Left ventricle myocardium inferior (tissue), 1 donor: Measurements from ENCODE around the gene CENPL. TPM values are rescaled to one million over a fixed set of nuclear protein-coding genes. Genes with fewer than 3 reads are reported as not detected.
"Not testable (repeated sequence)": the region's sequence is repeated elsewhere in the genome, so short reads cannot be mapped to it uniquely, and the experiment has no call there.

Experiments used
- DNase-seq: peaks from one replicate; pipeline ENCODE4 v3.0.0-alpha.2; 2020
- H3K27ac ChIP-seq: fragments of 200-600 bp; replicated peaks from 2 replicates; pipeline ENCODE4 v1.8.0; 2021
- H3K27me3 ChIP-seq: fragments of 200-600 bp; 2 replicates; pipeline ENCODE4 v1.8.0; 2021; ENCODE audit warnings: low read depth
- H3K36me3 ChIP-seq: fragments of 200-600 bp; 2 replicates; pipeline ENCODE4 v1.8.0; 2021
- H3K4me1 ChIP-seq: fragments of 200-600 bp; 2 replicates; pipeline ENCODE4 v1.8.0; 2021
- H3K4me3 ChIP-seq: fragments of 200-600 bp; 2 replicates; pipeline ENCODE4 v1.8.0; 2021; ENCODE audit warnings: mild to moderate bottlenecking, moderate library complexity
- H3K9me3 ChIP-seq: fragments of 200-600 bp; replicated peaks from 2 replicates; pipeline ENCODE4 v1.8.0; 2021
- intact Hi-C: fragments of 100-400 bp; cut with micrococcal nuclease; formaldehyde crosslinking; loops from one replicate; pipeline ENCODE4 v1.11.0; 2022
- total RNA-seq: library from RNA; stranded (reverse); fragmentation: NEBNext Ultra II Directional; extraction: Animal tissue kit (Norgen Biotek cat#: 25700); gene quantifications from one replicate; pipeline ENCODE4 v1.2.1, GENCODE V29; 2021
- TF ChIP-seq, protein P1 (sequence below): fragments of 200-600 bp; IDR thresholded peaks from 2 replicates; pipeline ENCODE4 v1.8.0; 2021; ENCODE audit warnings: antibody characterized with exemption, mild to moderate bottlenecking, borderline replicate concordance
- donor health status: DM: no; HTN: yes; CAD: no; lungs with severe emphysema.

The CENPL gene
- total RNA-seq, 1 donor from 2014 or later: 4.2 TPM

DNA sequence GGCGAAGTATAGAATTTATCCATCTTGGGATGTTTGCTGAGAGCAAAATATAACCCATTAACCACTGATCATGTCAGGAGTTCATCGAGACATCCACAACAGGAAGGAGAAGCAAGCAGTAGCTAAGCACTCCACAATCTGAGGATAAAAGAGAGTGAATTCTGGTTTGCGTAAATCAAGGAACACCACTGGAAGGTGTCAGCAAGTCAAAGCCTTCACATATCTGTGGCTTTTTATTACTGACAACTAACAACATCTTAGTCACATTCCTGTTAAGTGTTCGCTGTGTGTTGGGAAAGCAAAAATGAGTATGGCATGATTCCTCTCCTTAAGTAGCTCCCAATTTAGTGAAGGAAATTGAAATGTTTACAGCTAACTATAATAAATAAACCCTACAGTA, 44.7 kb downstream of the CENPL start:
- TF ChIP-seq, protein P1, sequence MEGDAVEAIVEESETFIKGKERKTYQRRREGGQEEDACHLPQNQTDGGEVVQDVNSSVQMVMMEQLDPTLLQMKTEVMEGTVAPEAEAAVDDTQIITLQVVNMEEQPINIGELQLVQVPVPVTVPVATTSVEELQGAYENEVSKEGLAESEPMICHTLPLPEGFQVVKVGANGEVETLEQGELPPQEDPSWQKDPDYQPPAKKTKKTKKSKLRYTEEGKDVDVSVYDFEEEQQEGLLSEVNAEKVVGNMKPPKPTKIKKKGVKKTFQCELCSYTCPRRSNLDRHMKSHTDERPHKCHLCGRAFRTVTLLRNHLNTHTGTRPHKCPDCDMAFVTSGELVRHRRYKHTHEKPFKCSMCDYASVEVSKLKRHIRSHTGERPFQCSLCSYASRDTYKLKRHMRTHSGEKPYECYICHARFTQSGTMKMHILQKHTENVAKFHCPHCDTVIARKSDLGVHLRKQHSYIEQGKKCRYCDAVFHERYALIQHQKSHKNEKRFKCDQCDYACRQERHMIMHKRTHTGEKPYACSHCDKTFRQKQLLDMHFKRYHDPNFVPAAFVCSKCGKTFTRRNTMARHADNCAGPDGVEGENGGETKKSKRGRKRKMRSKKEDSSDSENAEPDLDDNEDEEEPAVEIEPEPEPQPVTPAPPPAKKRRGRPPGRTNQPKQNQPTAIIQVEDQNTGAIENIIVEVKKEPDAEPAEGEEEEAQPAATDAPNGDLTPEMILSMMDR: no peak
- Histone ChIP-seq H3K36me3 (peaks cover 92% of the 10 kb centered on the region), H3K27ac (no peak overlapping the region), H3K9me3 (peaks cover 12% of the 10 kb centered on the region), H3K27me3 (no peaks in the 10 kb centered on the region), H3K4me3 (no peak overlapping the region), H3K4me1 (no peaks in the 10 kb centered on the region)
- DNase-seq: no peak
- intact Hi-C loops: no loop called here

DNA sequence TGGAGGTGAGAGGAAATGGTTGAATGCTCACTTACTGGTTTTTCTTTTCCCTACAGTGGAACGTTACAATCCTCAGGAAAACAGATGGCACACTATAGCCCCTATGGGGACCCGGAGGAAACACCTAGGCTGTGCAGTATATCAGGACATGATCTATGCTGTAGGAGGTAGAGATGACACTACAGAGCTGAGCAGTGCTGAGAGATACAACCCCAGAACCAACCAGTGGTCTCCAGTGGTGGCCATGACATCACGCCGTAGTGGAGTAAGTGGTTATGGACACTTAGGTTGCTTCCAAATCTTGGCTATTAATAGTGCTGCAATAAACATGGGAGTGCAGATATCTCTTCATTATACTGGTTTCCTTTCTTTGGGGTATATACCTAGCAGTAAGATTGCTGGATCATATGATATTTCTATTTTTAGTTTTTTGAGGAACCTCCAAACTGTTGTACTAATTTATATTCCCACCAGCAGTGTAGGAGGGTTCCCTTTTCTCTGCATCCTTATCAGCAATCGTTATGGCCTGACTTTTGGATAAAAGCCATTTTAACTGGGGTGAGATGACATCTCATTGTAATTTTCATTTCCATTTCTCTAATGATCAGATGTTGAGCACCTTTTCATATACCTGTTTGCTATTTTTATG, 49.0 kb downstream of the CENPL start:
- intact Hi-C loops: no loop called here
- Histone ChIP-seq H3K4me3 (no peak overlapping the region), H3K9me3 (peaks cover 12% of the 10 kb centered on the region), H3K36me3 (peaks cover 71% of the 10 kb centered on the region), H3K27ac (no peak overlapping the region), H3K27me3 (no peaks in the 10 kb centered on the region), H3K4me1 (no peaks in the 10 kb centered on the region)
- TF ChIP-seq, protein P1: no peak
- DNase-seq: no peak

DNA sequence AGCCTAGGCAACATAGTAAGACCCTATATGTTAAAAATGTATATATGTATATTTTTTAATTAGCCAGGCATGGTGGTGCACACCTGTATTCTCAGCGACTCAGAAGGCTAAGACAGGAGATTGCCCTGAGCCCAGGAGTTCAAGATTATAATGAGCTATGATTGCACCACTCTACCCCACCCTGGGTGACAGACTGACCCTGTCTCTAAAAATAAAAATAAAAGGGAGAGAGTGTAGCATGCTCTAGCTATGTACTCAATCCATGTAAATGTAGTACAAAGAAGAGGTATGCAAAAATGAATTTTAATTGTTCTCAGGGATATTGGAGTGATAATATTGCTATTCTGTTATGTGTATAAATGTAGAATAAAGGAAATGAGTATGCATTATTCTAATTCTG, 53.1 kb downstream of the CENPL start:
- TF ChIP-seq, protein P1: no peak
- H3K36me3 ChIP-seq: peaks cover 57% of the 10 kb centered on the region
- H3K4me1 ChIP-seq: no peaks in the 10 kb centered on the region
- H3K27me3 ChIP-seq: no peaks in the 10 kb centered on the region
- H3K4me3 ChIP-seq: no peak overlapping the region
- intact Hi-C loops: no loop called here
- DNase-seq: no peak
- no peak overlapping the region for H3K27ac ChIP-seq
- H3K9me3 ChIP-seq: peaks cover 6% of the 10 kb centered on the region

DNA sequence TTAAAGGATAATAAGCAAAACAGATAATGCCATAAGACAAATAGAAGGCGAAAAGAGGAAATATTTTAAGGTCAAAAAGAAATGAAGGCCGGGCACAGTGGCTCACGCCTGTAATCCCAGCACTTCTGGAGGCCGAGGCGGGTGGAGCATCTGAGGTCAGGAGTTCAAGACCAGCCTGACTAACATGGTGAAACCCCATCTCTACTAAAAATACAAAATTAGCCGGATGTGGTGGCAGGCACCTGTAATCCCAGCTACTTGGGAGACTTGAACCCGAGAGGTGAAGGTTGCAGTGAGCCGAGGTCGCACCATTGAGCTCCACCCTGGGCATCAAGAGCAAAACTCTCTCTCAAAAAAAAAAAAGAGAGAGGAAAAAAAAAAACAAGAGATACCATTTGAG, 54.4 kb downstream of the CENPL start:
- H3K4me3 ChIP-seq, intact Hi-C loops, DNase-seq, H3K27me3 ChIP-seq, H3K27ac ChIP-seq, H3K9me3 ChIP-seq, H3K4me1 ChIP-seq: not testable (repeated sequence)
- H3K36me3 ChIP-seq: peaks cover 57% of the 10 kb centered on the region

DNA sequence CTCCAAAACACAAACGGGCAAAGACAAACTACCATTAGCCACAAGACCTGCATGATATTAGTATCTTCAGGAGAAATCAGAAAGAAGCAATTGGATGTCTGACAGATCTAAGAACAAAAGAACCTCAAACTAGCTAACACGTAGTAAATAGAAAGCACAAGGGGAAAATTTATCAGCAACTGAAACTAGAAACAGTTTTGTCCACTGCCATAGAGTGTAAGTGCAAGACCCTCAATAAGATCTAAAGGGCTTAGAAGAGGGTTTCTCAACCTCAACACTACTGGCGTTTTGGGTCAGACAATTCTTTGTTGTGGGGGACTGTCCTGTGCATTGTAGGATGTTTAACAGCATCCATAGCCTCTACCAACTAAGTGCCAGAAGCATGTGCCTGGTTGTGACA, 55.9 kb downstream of the CENPL start:
- no peak overlapping the region for H3K27ac ChIP-seq
- H3K4me1 ChIP-seq: no peaks in the 10 kb centered on the region
- H3K4me3 ChIP-seq: no peak overlapping the region
- DNase-seq: no peak
- peaks cover 50% of the 10 kb centered on the region for H3K36me3 ChIP-seq
- intact Hi-C loops: no loop called here
- peaks cover 7% of the 10 kb centered on the region for H3K9me3 ChIP-seq
- TF ChIP-seq, protein P1: no peak
- no peaks in the 10 kb centered on the region for H3K27me3 ChIP-seq

DNA sequence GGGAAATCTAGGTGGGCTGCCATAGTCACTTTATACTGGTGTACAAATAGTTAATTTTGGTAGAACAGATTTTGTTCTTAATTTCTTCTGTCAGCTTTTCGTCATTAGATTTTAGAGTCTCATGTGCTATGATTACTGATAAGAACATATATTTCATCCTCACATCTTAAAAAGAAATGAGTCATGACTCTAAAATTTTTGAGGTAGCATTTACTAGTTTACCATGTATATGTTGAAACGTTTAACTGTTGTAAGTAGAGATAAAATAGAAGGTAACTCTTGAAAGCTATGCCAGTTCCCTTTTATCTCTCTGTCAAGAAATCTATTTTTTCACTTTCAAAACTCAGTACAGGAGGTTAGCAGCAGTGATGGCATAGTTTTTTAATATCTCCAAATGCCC, 56.5 kb downstream of the CENPL start:
- H3K9me3 ChIP-seq: peaks cover 13% of the 10 kb centered on the region
- TF ChIP-seq, protein P1: no peak
- no peak for DNase-seq
- H3K36me3 ChIP-seq: peaks cover 51% of the 10 kb centered on the region
- H3K4me3 ChIP-seq: no peak overlapping the region
- H3K27me3 ChIP-seq: no peaks in the 10 kb centered on the region
- intact Hi-C loops: no loop called here
- no peaks in the 10 kb centered on the region for H3K4me1 ChIP-seq
- H3K27ac ChIP-seq: no peak overlapping the region

DNA sequence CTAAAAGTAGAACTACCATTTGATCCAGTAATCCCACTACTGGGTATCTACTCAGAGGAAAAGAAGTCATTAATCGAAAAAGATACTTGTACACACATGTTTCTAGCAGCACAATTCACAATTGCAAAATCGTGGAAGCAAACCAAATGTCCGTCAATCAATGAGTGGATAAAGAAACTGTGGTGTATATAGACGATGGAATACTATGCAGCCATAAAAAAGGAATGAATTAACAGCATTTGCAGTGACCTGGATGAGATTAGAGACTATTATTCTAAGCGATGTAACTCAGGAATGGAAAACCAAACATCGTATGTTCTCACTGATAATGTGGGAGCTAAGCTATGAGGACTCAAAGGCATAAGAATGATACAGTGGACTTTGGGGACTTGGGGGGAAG, 60.4 kb downstream of the CENPL start:
- H3K27ac ChIP-seq, DNase-seq, intact Hi-C loops, H3K27me3 ChIP-seq, H3K4me1 ChIP-seq, H3K4me3 ChIP-seq: not testable (repeated sequence)
- H3K36me3 ChIP-seq: peaks cover 57% of the 10 kb centered on the region
- peaks cover 20% of the 10 kb centered on the region for H3K9me3 ChIP-seq
